ENCODE measurements around the gene TMEM167B. TPM values are rescaled to one million over a fixed set of nuclear protein-coding genes. Genes with fewer than 3 reads are reported as not detected.
"Not testable (repeated sequence)": the region's sequence is repeated elsewhere in the genome, so short reads cannot be mapped to it uniquely, and the experiment has no call there.

The TMEM167B gene
- total RNA-seq, 4 donors from 2014 or later, result 22.2 to 29.2 (median 24.8) TPM

DNA sequence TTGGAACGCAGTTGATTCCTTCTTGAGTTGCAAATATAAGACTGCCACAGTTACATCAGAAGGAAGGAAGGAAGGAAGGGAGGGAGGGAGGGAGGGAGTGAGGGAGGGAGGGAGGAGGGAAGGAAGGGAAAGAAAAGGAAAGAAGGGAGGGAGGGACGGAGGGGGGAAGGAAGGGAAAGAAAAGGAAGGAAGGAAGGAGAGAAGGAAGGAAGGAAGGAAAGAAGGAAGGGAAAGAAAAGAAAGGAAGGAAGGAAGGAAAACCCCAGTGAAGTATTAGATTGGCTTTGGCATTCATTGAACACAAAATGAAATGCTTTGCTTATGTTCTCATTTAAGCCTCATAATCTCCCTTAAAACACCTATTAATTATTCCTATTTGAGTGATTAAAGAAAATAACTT lies 42.2 kb upstream of the TMEM167B start:
- TF ChIP-seq, protein P1, sequence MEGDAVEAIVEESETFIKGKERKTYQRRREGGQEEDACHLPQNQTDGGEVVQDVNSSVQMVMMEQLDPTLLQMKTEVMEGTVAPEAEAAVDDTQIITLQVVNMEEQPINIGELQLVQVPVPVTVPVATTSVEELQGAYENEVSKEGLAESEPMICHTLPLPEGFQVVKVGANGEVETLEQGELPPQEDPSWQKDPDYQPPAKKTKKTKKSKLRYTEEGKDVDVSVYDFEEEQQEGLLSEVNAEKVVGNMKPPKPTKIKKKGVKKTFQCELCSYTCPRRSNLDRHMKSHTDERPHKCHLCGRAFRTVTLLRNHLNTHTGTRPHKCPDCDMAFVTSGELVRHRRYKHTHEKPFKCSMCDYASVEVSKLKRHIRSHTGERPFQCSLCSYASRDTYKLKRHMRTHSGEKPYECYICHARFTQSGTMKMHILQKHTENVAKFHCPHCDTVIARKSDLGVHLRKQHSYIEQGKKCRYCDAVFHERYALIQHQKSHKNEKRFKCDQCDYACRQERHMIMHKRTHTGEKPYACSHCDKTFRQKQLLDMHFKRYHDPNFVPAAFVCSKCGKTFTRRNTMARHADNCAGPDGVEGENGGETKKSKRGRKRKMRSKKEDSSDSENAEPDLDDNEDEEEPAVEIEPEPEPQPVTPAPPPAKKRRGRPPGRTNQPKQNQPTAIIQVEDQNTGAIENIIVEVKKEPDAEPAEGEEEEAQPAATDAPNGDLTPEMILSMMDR (IDR thresholded peaks at IDR 0.05), result no peak
- DNase-seq (ENCODE audit: low spot score) (no peak), ATAC-seq (ENCODE audit: low FRiP score) (no peak)

DNA sequence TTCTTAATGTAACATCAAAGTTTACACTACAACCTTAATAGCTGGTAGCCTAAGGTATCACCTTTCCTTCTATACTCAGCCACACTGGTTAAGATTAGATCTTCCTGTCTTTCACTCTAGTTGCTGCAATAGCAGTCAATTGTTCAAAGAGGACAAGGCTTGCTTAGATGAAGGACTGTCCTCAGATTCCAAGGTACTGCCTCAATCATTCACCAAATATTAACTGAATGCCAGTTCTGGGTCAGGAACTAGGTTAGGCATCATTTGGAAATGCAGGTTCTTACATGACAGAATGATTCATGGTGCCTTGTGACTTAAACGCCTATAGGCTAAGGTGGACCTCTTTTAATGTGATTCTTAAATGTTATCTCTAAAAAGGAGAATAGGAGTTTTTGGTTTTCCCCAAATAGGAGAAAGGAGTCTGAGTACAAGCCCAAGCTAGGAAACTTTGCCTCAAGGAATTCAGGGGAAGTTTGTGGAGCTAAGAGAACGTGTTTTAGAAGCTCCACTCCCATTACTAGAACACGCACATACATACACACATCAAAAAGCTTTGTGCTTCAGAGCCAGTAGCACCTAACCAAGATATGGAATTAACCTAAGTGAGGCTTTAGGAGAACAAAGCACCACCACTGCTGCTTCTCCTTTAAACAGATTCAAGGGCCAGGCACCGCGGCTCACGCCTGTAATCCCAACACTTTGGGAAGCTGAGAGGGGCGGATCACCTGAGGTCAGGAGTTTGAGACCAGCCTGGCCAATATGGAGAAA lies 40.2 kb upstream of the TMEM167B start:
- TF ChIP-seq, protein P1 (IDR thresholded peaks at IDR 0.05), result no peak
- no peak for ATAC-seq (ENCODE audit: low FRiP score)
- no peak for DNase-seq (ENCODE audit: low spot score)

DNA sequence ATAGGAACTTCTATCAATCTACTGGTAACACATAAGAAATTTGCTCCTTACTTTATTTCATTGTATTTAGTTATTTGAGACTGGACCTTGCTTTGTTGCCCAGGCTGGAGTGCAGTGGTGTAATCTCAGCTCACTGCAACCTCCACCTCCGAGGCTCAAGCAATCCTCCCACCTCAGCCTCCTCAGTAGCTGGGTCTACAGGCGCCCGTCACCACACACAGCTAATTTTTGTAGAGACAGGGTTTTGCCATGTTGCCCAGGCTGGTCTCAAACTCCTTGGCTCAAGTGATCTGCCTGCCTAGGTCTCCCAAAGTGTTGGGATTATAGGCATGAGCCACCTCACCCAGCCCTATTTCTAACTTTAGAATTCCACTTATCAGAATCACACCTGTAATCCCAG lies 38.4 kb upstream of the TMEM167B start:
- DNase-seq (ENCODE audit: low spot score); ATAC-seq (ENCODE audit: low FRiP score): not testable (repeated sequence)

DNA sequence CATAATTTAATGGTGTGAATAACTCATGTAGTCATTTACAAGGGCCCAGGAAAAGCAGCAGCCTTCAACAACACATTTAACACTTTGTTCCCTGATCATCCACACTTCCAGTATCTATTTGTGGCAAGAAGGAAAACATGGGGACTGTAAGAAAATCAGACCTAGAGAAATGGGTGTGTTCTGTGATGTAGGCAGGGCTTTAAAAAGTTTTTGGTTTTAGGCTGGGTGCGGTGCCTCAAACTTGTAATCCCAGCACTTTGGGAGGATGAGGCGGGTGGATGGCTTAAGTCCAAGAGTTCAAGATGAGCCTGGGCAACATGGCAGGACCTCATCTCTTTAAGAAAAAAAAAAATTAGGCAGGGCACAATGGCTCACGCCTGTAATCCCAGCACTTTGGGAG lies 34.5 kb upstream of the TMEM167B start:
- no peak for ATAC-seq (ENCODE audit: low FRiP score)
- TF ChIP-seq, protein P1 (IDR thresholded peaks at IDR 0.05), result no peak
- DNase-seq (ENCODE audit: low spot score), result no peak

DNA sequence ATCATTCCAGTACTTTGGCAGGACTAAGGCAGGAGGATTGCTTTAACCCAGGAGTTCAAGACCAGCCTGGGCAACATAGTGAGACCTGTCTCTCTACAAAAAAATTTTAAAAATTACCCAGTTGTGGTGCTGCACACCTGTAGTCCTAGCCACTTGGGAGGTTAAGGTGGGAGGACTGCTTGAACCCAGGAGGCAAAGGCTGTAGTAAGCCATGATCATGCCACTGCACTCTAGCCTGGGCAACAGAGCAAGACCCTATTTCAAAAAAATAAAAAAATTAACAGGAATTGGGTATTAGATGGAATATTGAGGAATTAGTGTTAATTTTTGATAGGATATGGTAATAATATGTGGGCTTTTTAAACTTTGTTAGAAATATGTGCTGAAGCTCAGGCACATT lies 31.5 kb upstream of the TMEM167B start:
- ATAC-seq (ENCODE audit: low FRiP score), result no peak
- TF ChIP-seq, protein P1 (IDR thresholded peaks at IDR 0.05), result no peak
- DNase-seq (ENCODE audit: low spot score), result no peak

DNA sequence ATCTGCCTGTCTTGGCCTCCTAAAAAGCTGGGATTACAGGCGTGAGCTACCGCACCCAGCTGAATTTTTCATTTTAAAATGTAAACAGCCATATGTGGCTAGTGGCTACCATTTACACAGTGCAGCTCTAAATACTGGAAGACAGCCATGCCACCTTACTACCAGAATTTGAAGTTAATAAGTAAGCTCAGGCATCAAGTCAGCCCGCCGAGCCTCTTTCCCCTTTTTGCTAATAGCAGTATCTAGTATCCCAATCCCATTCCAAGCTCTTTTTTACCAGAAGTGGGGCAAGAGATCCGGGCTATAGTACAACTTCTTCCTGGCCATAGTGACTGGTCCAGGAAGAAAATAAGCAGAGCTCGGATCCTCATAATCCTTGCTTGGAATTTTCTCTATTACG lies 29.9 kb upstream of the TMEM167B start:
- TF ChIP-seq, protein P1 (IDR thresholded peaks at IDR 0.05), result no peak
- DNase-seq (ENCODE audit: low spot score), result no peak
- ATAC-seq (ENCODE audit: low FRiP score), result no peak

DNA sequence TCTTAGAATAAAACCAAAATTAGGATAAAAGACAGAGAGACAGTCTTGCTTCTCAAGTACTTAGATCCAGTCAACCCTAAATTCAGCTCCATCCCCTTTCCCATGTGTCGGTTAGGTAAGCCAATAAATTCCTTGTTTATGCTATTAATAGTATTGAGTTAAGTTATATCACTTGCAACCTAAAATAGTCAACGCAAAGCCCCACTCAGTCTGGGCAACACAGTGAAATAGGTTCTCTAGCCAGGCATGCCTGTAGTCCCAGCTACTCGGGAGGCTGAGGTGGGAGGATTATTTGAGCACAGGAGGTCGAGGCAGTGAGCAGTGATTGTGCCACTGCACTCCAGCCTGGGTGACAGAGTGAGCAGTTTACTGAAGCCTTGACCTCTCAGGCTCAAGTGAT lies 29.4 kb upstream of the TMEM167B start:
- DNase-seq (ENCODE audit: low spot score) (no peak), ATAC-seq (ENCODE audit: low FRiP score) (no peak)

More for the DNA sequence above, 29.4 kb upstream of the TMEM167B start:
- TF ChIP-seq, protein P1 (IDR thresholded peaks at IDR 0.05), result no peak

Data from omental fat pad (tissue), 4 donors.